Heart right ventricle (tissue), 16 donors: Measurements from ENCODE around the gene TUFT1. TPM values are rescaled to one million over a fixed set of nuclear protein-coding genes. Genes with fewer than 3 reads are reported as not detected.
A peak's percentile ranks its signal among the peaks of the same experiment; 100 is the strongest.

Experiments
- ATAC-seq, 8 donors: fragments of 200-7000 bp; cut with Tn5 transposase; one replicate each; pipeline ENCODE4 v1.9.1; 2020; ENCODE audit warnings: mild to moderate bottlenecking in 8 of 8, moderate library complexity in 8 of 8, moderate number of reproducible peaks in 1 of 8
- DNase-seq, 2 donors: peaks; one replicate each; pipeline ENCODE4 v3.0.0-alpha.2; 2020
- H3K27ac ChIP-seq, 10 donors: fragments of 200-600 bp; sonication (generic) in 2 of 10; one replicate each; pipeline versions ENCODE4 v1.5.0 to v1.8.0; 2020 to 2022; ENCODE audit warnings: mild to moderate bottlenecking in 3 of 10
- H3K27me3 ChIP-seq, 7 donors: fragments of 200-600 bp; one replicate each; pipeline ENCODE4 v1.8.0; 2021 to 2022; ENCODE audit warnings: mild to moderate bottlenecking in 2 of 7
- H3K36me3 ChIP-seq, 9 donors: fragments of 200-600 bp; sonication (generic) in 1 of 9; one replicate each; pipeline versions ENCODE4 v1.5.0 to v1.8.0; 2020 to 2022; ENCODE audit warnings: mild to moderate bottlenecking in 2 of 9
- H3K4me1 ChIP-seq, 9 donors: fragments of 200-600 bp; sonication (generic) in 1 of 9; one replicate each; pipeline versions ENCODE4 v1.5.0 to v1.8.0; 2020 to 2022; ENCODE audit warnings: mild to moderate bottlenecking in 4 of 9
- H3K4me3 ChIP-seq, 10 donors: fragments of 200-600 bp; sonication (generic) in 2 of 10; one replicate each; pipeline versions ENCODE4 v1.5.0 to v1.8.0; 2020 to 2022; ENCODE audit warnings: mild to moderate bottlenecking in 7 of 10, moderate library complexity in 2 of 10
- H3K9me3 ChIP-seq, 11 donors: fragments of 200-600 bp in 10 of 11; sonication (generic) in 2 of 11; one replicate each; pipeline versions ENCODE4 v1.5.0 to v1.8.0; 2013 to 2022; ENCODE audit warnings: mild to moderate bottlenecking in 2 of 11, control low read depth in 1 of 11, moderate library complexity in 1 of 11
- CTCF ChIP-seq, 9 donors: fragments of 200-600 bp; sonication (generic) in 2 of 9; IDR thresholded peaks; one replicate each; pipeline versions ENCODE4 v1.5.0 to v1.8.0; 2021 to 2022; ENCODE audit warnings: antibody characterized with exemption in 9 of 9, mild to moderate bottlenecking in 5 of 9, moderate library complexity in 1 of 9
- WGBS, 2 donors: extraction: QIAGEN DNeasy Blood & Tissue Kit; methylation state at CpG; one replicate each; pipeline ENCODE4 v1.1.7; 2013; ENCODE audit warnings: inconsistent platforms in 1 of 2; 5-methylcytosine and 5-hydroxymethylcytosine counted together
- intact Hi-C, 10 donors: fragments of 100-400 bp; cut with DNase I; formaldehyde crosslinking; loops; one replicate each; pipeline versions ENCODE4 v1.11.1 to v1.14.2; 2022
- polyA plus RNA-seq, 2 donors: library from polyadenylated mRNA; stranded (reverse); fragments of 200-250 nt; gene quantifications; one replicate each; pipeline ENCODE4 v1.2.3, GENCODE V29; 2013
- total RNA-seq, 10 donors: library from RNA; stranded (reverse); fragmentation: NEBNext Ultra II Directional in 3 of 10; extraction: Animal tissue kit (Norgen Biotek cat#: 25700) in 3 of 10; gene quantifications; one replicate each; pipeline versions ENCODE4 v1.2.1 to v1.2.4, GENCODE V29; 2021 to 2023
- donor health status: Arrhythmogenic right ventricular cardiomyopathy.
- donor health status: ischemic (EF 13 %, LVEDD 7.1; RV severe dilation, severe dysfunction).
- donor health status: healthy with polysubstance abuse.
- donor health status: DM: no; HTN: yes; CAD: no.
- donor health status: DM: no; HTN: no; CAD: no.
- donor health status: ischemic (EF 25% LVEDD 6.9; RV normal size, moderate dysfunction).
- donor health status: ischemic (EF 25% LVEDD 5.7; RV mildly dilated, moderate dysfunction).
- donor health status: healthy.
- donor health status: DM: yes; HTN: yes; CAD: no.
- donor health status: Ischemic cardiomyopathy.
- donor health status: ischemic (EF 35%, LVEDD 5.7; RV mildly dilated, moderate dysfunction).
- donor health status: nonischemic (EF 11% LVEDD 7.7; RV severe dilation, severe dysfunction).
- donor health status: DM: yes; HTN: yes; CAD: no.
- donor health status: PGD.
- donor health status: ischemic (EF 29% LVEDD 5.4; RV normal size, mild dysfunction).
- donor health status: nonischemic (EF 23%, LVEDD 6.1; RV moderate dilation, normal function).

The TUFT1 gene
- total and polyA plus RNA-seq, 12 donors, result 2.6 to 13.0 (median 4.7) TPM

GRCh38 chr1:151570819-151571218, 30.7 kb downstream of the TUFT1 start:
- no peaks in the 10 kb centered on the region for H3K27me3 ChIP-seq
- intact Hi-C loops, result no loop called here
- no peak overlapping the region for H3K27ac ChIP-seq
- ATAC-seq, result no peak
- H3K36me3 ChIP-seq, result peaks cover 0 to 68% (median under 1%) of the 10 kb centered on the region in 9 donors
- H3K4me3 ChIP-seq, result no peak overlapping the region
- no peaks in the 10 kb centered on the region for H3K9me3 ChIP-seq
- no peaks in the 10 kb centered on the region for H3K4me1 ChIP-seq
- DNase-seq, result no peak
- no peak for TF ChIP-seq CTCF (IDR thresholded peaks at IDR 0.05)
- WGBS, 2 donors, result 88 to 96% methylated on average over 1 of the region's 1 CpG

- no peak for TF ChIP-seq CTCF (IDR thresholded peaks at IDR 0.05)
- Histone ChIP-seq H3K27ac (no peak overlapping the region), H3K27me3 (no peaks in the 10 kb centered on the region), H3K4me1 (no peaks in the 10 kb centered on the region), H3K4me3 (no peak overlapping the region), H3K9me3 (no peaks in the 10 kb centered on the region), H3K36me3 (peaks cover 0 to 73% (median 0%) of the 10 kb centered on the region in 9 donors)
- WGBS, 2 donors, result 83 to 84% methylated on average over 12 of the region's 12 CpGs
- intact Hi-C loops, result no loop called here
- DNase-seq (no peak), ATAC-seq (peak in 3 of 8 donors; percentile 34 to 61 (median 53))
These were observed 34.7 kb downstream of the TUFT1 start for GRCh38 chr1:151574575-151575529.

GRCh38 chr1:151577173-151577572, 37.1 kb downstream of the TUFT1 start:
- no peaks in the 10 kb centered on the region for H3K9me3 ChIP-seq
- H3K27ac ChIP-seq, result no peak overlapping the region
- intact Hi-C loops, result no loop called here
- no peaks in the 10 kb centered on the region for H3K4me1 ChIP-seq
- peaks cover 0 to 80% (median 2%) of the 10 kb centered on the region in 9 donors for H3K36me3 ChIP-seq
- no peaks in the 10 kb centered on the region for H3K27me3 ChIP-seq
- H3K4me3 ChIP-seq, result no peak overlapping the region
- no peak for TF ChIP-seq CTCF (IDR thresholded peaks at IDR 0.05)
- ATAC-seq (no peak), DNase-seq (no peak)
- WGBS, 2 donors, result 96 to 98% methylated on average over 2 of the region's 2 CpGs

- Histone ChIP-seq H3K9me3 (no peaks in the 10 kb centered on the region), H3K4me3 (no peak overlapping the region), H3K27ac (no peak overlapping the region), H3K4me1 (peaks cover 0 to under 1% (median 0%) of the 10 kb centered on the region in 9 donors), H3K27me3 (no peaks in the 10 kb centered on the region), H3K36me3 (peaks cover 0 to 77% (median 4%) of the 10 kb centered on the region in 9 donors)
- DNase-seq (no peak), ATAC-seq (no peak)
- WGBS, 2 donors, result 94 to 95% methylated on average over 1 of the region's 1 CpG
- TF ChIP-seq CTCF (IDR thresholded peaks at IDR 0.05), result no peak
- intact Hi-C loops, result no loop called here
These were observed 38.8 kb downstream of the TUFT1 start for GRCh38 chr1:151578941-151579340.
